OCI-LY7 (cell line): Measurements from ENCODE around the gene SNRPA1. TPM values are rescaled to one million over a fixed set of nuclear protein-coding genes. Genes with fewer than 3 reads are reported as not detected.

Experiments used
- BruUV-seq: library from RNA; stranded (reverse); fragments of 400-500 nt; replicated peaks from 2 replicates; lab custom pipeline; 2021; lab: Mats Ljungman, UMichigan
- CTCF ChIA-PET: fragments of 300-600 bp; sonication (Branson Sonifier 250); formaldehyde crosslinking; loops from one replicate; lab custom pipeline; 2022; ENCODE audit warnings: antibody characterized with exemption; ENCODE audit not compliant: unreplicated experiment; lab: Charles Lee
- POLR2A ChIA-PET: fragments of 300-600 bp; sonication (Branson Sonifier 250); formaldehyde crosslinking; loops from one replicate; lab custom pipeline; 2022; ENCODE audit warnings: antibody characterized with exemption; lab: Charles Lee
- DNase-seq: peaks from one replicate; pipeline ENCODE4 v3.0.0-alpha.2; 2015; ENCODE audit warnings: low spot score
- H2AFZ ChIP-seq: fragments of 200-600 bp; sonication (generic), shearing (Covaris generic); 2 replicates; pipeline ENCODE4 v1.6.1; 2014; ENCODE audit warnings: mild to moderate bottlenecking, antibody characterized with exemption, low read length, moderate library complexity
- H3K27ac ChIP-seq: fragments of 200-600 bp; sonication (generic); 2 replicates; pipeline ENCODE4 v1.5.1; 2014; ENCODE audit warnings: mixed run types, low read depth, mild to moderate bottlenecking, moderate library complexity, low read length, inconsistent platforms; ENCODE audit not compliant: poor library complexity, severe bottlenecking
- H3K36me3 ChIP-seq: fragments of 200-600 bp; sonication (generic); 2 replicates; pipeline ENCODE4 v1.6.1; 2014; ENCODE audit warnings: mild to moderate bottlenecking, antibody characterized with exemption, low read length, moderate library complexity, mixed read lengths; ENCODE audit not compliant: insufficient read depth
- H3K4me1 ChIP-seq: fragments of 200-600 bp; sonication (generic); 2 replicates; pipeline ENCODE4 v1.5.1; 2014; ENCODE audit warnings: mild to moderate bottlenecking, low read length; ENCODE audit not compliant: insufficient read depth, poor library complexity, severe bottlenecking
- H3K4me2 ChIP-seq: fragments of 200-600 bp; sonication (generic); 2 replicates; pipeline ENCODE4 v1.6.1; 2014; ENCODE audit warnings: mild to moderate bottlenecking, low read length
- H3K4me3 ChIP-seq: fragments of 200-600 bp; sonication (generic); 2 replicates; pipeline ENCODE4 v1.5.1; 2014; ENCODE audit warnings: mild to moderate bottlenecking, low read depth, low read length; ENCODE audit not compliant: poor library complexity, severe bottlenecking
- H3K79me2 ChIP-seq: fragments of 200-600 bp; sonication (generic); 2 replicates; pipeline ENCODE4 v1.6.1; 2016; ENCODE audit warnings: low read depth, mild to moderate bottlenecking, low read length, moderate library complexity, mixed read lengths; ENCODE audit not compliant: insufficient read depth
- H3K9me2 ChIP-seq: fragments of 200-600 bp; sonication (generic); 2 replicates; pipeline ENCODE4 v1.6.1; 2016; ENCODE audit warnings: mild to moderate bottlenecking, low read length, mixed read lengths; ENCODE audit not compliant: insufficient read depth
- H3K9me3 ChIP-seq: fragments of 200-600 bp; sonication (generic); 2 replicates; pipeline ENCODE4 v1.6.1; 2014; ENCODE audit warnings: mild to moderate bottlenecking, mixed run types, low read length, mixed read lengths
- H4K20me1 ChIP-seq: fragments of 200-600 bp; sonication (generic); 2 replicates; pipeline ENCODE4 v1.6.1; 2014; ENCODE audit warnings: mild to moderate bottlenecking, antibody characterized with exemption, low read length, moderate library complexity, mixed read lengths; ENCODE audit not compliant: insufficient read depth
- EZH2phosphoT487 ChIP-seq: fragments of 200-600 bp; sonication (generic); IDR thresholded peaks from 2 replicates; pipeline ENCODE4 v1.6.1; 2018; ENCODE audit warnings: low read depth, borderline replicate concordance, mild to moderate bottlenecking, mixed run types, antibody characterized with exemption, low read length, moderate library complexity, mixed read lengths
- intact Hi-C: fragments of 100-400 bp; cut with micrococcal nuclease; formaldehyde crosslinking; loops from one replicate; pipeline ENCODE4 v1.10.0; 2022; ENCODE audit not compliant: unreplicated experiment
- total RNA-seq, 2 experiments: library from RNA; depleted of rRNA in 1 of 2; stranded (reverse); fragments of >200 nt in 1 of 2; shearing (Covaris generic) in 1 of 2; gene quantifications; 2 replicates each; pipeline ENCODE4 v1.2.3, GENCODE V29; 2014 to 2022
- TF ChIP-seq, protein P1 (sequence below): fragments of 200-600 bp; sonication (generic); conservative IDR thresholded peaks from 2 replicates; pipeline ENCODE4 v1.5.1; 2014; ENCODE audit warnings: mild to moderate bottlenecking, antibody characterized with exemption, low read length, moderate library complexity, mixed read lengths

Gene SNRPA1
- total RNA-seq, 2 experiments from 2014 or later, result 54.3 to 176 TPM

- BruUV-seq, result no TSS peak
- intact Hi-C loops, result no loop called here
- no peak for TF ChIP-seq EZH2phosphoT487
- TF ChIP-seq, protein P1, sequence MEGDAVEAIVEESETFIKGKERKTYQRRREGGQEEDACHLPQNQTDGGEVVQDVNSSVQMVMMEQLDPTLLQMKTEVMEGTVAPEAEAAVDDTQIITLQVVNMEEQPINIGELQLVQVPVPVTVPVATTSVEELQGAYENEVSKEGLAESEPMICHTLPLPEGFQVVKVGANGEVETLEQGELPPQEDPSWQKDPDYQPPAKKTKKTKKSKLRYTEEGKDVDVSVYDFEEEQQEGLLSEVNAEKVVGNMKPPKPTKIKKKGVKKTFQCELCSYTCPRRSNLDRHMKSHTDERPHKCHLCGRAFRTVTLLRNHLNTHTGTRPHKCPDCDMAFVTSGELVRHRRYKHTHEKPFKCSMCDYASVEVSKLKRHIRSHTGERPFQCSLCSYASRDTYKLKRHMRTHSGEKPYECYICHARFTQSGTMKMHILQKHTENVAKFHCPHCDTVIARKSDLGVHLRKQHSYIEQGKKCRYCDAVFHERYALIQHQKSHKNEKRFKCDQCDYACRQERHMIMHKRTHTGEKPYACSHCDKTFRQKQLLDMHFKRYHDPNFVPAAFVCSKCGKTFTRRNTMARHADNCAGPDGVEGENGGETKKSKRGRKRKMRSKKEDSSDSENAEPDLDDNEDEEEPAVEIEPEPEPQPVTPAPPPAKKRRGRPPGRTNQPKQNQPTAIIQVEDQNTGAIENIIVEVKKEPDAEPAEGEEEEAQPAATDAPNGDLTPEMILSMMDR, result no peak
- ChIA-PET POLR2A (no interaction called here), CTCF (no interaction called here)
- Histone ChIP-seq H3K79me2 (no peaks in the 10 kb centered on the region), H3K9me2 (no peaks in the 10 kb centered on the region), H2AFZ (no peak overlapping the region), H3K4me2 (no peak overlapping the region), H3K4me3 (no peak overlapping the region), H3K4me1 (no peaks in the 10 kb centered on the region), H3K27ac (no peak overlapping the region), H3K36me3 (no peaks in the 10 kb centered on the region), H3K9me3 (no peaks in the 10 kb centered on the region), H4K20me1 (no peaks in the 10 kb centered on the region)
- DNase-seq, result no peak
Observed at GRCh38 chr15:101322016-101322695, 27.1 kb upstream of the SNRPA1 start.

GRCh38 chr15:101320501-101321052, 25.5 kb upstream of the SNRPA1 start:
- DNase-seq, result no peak
- TF ChIP-seq, protein P1, result no peak
- TF ChIP-seq EZH2phosphoT487, result no peak
- intact Hi-C loops, result no loop called here
- no peak overlapping the region for H3K4me3 ChIP-seq
- no peaks in the 10 kb centered on the region for H3K4me1 ChIP-seq
- no peaks in the 10 kb centered on the region for H3K36me3 ChIP-seq
- H3K9me2 ChIP-seq, result no peaks in the 10 kb centered on the region
- H4K20me1 ChIP-seq, result no peaks in the 10 kb centered on the region
- no TSS peak for BruUV-seq
- H3K4me2 ChIP-seq, result no peak overlapping the region
- POLR2A ChIA-PET, result interaction anchor here (0.6 kb wide), 1 partner anchor 448 kb away, joined by 3 read pairs; no protein-coding TSS in a partner anchor
- CTCF ChIA-PET, result no interaction called here
- H2AFZ ChIP-seq, result no peak overlapping the region
- no peak overlapping the region for H3K27ac ChIP-seq
- no peaks in the 10 kb centered on the region for H3K79me2 ChIP-seq
- H3K9me3 ChIP-seq, result no peaks in the 10 kb centered on the region

DNA sequence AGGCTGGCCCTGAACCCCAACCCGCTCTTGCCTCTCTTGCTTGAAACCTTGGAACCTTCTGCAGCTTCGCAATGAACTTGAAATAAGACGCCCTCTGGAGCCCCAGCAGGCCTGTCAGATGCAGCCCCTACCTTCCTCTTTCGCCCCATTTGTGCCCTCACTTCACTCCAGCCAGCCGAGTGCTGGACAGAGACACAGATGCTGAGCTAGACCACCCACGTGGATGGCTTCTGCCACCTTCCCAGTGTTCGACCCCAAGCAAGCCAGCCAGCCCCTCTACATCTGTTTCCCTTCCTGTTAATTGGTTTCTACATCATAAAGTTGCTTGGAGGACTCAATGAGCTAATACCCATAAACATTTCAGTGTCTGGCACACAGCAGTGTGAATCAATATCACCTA, 23.8 kb upstream of the SNRPA1 start:
- DNase-seq, result no peak
- Histone ChIP-seq H2AFZ (no peak overlapping the region), H3K27ac (no peak overlapping the region), H4K20me1 (no peaks in the 10 kb centered on the region), H3K4me1 (no peaks in the 10 kb centered on the region), H3K36me3 (no peaks in the 10 kb centered on the region), H3K9me3 (no peaks in the 10 kb centered on the region), H3K9me2 (no peaks in the 10 kb centered on the region), H3K79me2 (no peaks in the 10 kb centered on the region), H3K4me2 (no peak overlapping the region), H3K4me3 (no peak overlapping the region)
- TF ChIP-seq, protein P1, result no peak
- TF ChIP-seq EZH2phosphoT487, result no peak
- BruUV-seq, result no TSS peak
- ChIA-PET CTCF (no interaction called here), POLR2A (no interaction called here)
- intact Hi-C loops, result no loop called here
